OCI-LY3 (cell line): Measurements from ENCODE around the gene PAGR1.

ENCODE experiments used
- EZH2phosphoT487 ChIP-seq: fragments of 200-600 bp; shearing (Covaris generic); IDR thresholded peaks from 2 replicates; pipeline ENCODE4 v1.6.1; 2018; ENCODE audit warnings: antibody characterized with exemption, mixed run types, low read depth
- TF ChIP-seq, protein P1 (sequence below): fragments of 200-600, 300-600 bp; sonication (generic); IDR thresholded peaks from 2 replicates; pipeline ENCODE4 v1.5.1; 2014; ENCODE audit warnings: antibody characterized with exemption, low read length, low read depth

DNA sequence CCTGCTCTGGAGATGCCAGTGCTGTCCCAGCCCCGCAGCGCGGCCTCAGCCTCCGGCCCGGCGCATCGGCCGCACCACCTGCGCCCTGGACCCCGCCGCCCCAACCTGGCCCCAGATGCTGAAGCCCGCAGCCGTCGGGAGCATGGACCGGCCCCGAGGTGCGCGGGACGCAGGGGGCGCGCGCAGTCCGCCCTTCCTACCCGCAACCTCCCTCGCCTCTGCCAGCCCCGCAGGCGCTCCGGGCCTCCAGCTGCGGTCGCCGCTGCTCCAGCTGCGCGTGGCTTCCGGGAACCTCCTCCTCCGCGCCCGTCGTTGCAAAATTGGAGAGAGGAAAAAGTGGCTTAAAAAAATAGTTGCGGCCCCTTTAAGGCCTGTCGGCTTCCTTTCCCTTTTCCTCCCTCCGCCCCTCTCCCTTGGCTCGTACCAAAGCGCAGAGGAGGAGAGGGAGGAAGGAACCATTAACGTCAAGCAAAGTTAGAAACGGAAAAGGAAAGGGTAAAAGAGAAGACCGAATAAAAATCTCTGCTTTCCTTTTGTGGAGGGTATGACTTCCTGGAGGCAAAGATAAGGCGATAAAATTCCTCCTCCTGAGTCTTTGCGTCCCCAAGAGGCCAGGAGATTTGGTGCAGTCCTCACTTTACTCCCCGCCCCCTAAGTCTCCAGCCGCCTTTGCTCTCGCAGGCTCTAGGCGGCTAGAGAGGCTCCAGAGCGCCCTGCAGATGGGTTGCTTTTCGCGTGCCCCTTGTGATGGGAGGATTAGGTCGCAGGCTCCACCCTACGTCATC lies 47.1 kb downstream of the PAGR1 start, which contains the start of gene CDIPT:
- TF ChIP-seq, protein P1, sequence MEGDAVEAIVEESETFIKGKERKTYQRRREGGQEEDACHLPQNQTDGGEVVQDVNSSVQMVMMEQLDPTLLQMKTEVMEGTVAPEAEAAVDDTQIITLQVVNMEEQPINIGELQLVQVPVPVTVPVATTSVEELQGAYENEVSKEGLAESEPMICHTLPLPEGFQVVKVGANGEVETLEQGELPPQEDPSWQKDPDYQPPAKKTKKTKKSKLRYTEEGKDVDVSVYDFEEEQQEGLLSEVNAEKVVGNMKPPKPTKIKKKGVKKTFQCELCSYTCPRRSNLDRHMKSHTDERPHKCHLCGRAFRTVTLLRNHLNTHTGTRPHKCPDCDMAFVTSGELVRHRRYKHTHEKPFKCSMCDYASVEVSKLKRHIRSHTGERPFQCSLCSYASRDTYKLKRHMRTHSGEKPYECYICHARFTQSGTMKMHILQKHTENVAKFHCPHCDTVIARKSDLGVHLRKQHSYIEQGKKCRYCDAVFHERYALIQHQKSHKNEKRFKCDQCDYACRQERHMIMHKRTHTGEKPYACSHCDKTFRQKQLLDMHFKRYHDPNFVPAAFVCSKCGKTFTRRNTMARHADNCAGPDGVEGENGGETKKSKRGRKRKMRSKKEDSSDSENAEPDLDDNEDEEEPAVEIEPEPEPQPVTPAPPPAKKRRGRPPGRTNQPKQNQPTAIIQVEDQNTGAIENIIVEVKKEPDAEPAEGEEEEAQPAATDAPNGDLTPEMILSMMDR, result peak; percentile 71
- TF ChIP-seq EZH2phosphoT487, result no peak
